Psoas muscle (tissue), 8 donors: ENCODE results near the gene ZC3H15. TPM values are rescaled to one million over a fixed set of nuclear protein-coding genes. Genes with fewer than 3 reads are reported as not detected.

Experiments used
- ATAC-seq, 4 donors: fragments of 200-7000 bp; cut with Tn5 transposase; one replicate each; pipeline ENCODE4 v1.9.1; 2020; ENCODE audit warnings: moderate library complexity in 3 of 4, mild to moderate bottlenecking in 2 of 4
- DNase-seq, 2 donors: peaks; one replicate each; pipeline ENCODE4 v3.0.0-alpha.2; 2020
- H3K27ac ChIP-seq: fragments of 200-600 bp; one replicate; pipeline ENCODE4 v1.8.0; 2022
- H3K27me3 ChIP-seq, 3 donors: fragments of 200-600 bp in 1 of 3; one replicate each; pipeline versions ENCODE4 v1.6.1 to v1.8.0; 2013 to 2022; ENCODE audit warnings: low read length in 2 of 3, mild to moderate bottlenecking in 2 of 3, moderate library complexity in 1 of 3; ENCODE audit not compliant: insufficient read depth in 3 of 3
- H3K36me3 ChIP-seq, 2 donors: fragments of 200-600 bp in 1 of 2; one replicate each; pipeline versions ENCODE4 v1.6.1 to v1.8.0; 2013 to 2022; ENCODE audit warnings: low read depth in 1 of 2, mild to moderate bottlenecking in 1 of 2, moderate library complexity in 1 of 2; ENCODE audit not compliant: insufficient read depth in 1 of 2
- H3K4me1 ChIP-seq: fragments of 200-600 bp; one replicate; pipeline ENCODE4 v1.8.0; 2022
- H3K4me3 ChIP-seq: fragments of 200-600 bp; one replicate; pipeline ENCODE4 v1.8.0; 2022; ENCODE audit warnings: mild to moderate bottlenecking
- H3K9me3 ChIP-seq: fragments of 200-600 bp; one replicate; pipeline ENCODE4 v1.8.0; 2022
- whole genome bisulfite sequencing, 3 donors: extraction: QIAGEN DNeasy Blood & Tissue Kit; methylation state at CpG; one replicate each; pipeline versions ENCODE4 v1.1.6 to v1.1.7; 2013; 5-methylcytosine and 5-hydroxymethylcytosine counted together
- intact Hi-C, 2 donors: fragments of 100-400 bp; cut with DNase I; formaldehyde crosslinking; loops; one replicate each; pipeline versions ENCODE4 v1.11.0 to v1.14.2; 2022
- polyA plus RNA-seq, 3 donors: library from polyadenylated mRNA; stranded (reverse); fragments of 200-250 nt; gene quantifications; one replicate each; pipeline ENCODE4 v1.2.3, GENCODE V29; 2013
- total RNA-seq, 4 donors: library from RNA; stranded (reverse); fragmentation: NEBNext Ultra II Directional in 2 of 4; extraction: Animal tissue kit (Norgen Biotek cat#: 25700) in 2 of 4; gene quantifications; one replicate each; pipeline versions ENCODE4 v1.2.1 to v1.2.4, GENCODE V29; 2021 to 2023
- TF ChIP-seq, protein P1 (sequence below): fragments of 200-600 bp; IDR thresholded peaks from one replicate; pipeline ENCODE4 v1.8.0; 2022; ENCODE audit warnings: antibody characterized with exemption
- donor health status: healthy with polysubstance abuse.
- donor health status: DM: no; HTN: no; CAD: no; lungs with moderate emphysema.
- donor health status: Bipolar disorder and iron deficiency.
- donor health status: healthy.
- donor health status: DM: yes; HTN: yes; CAD: no.
- donor health status: DM: no; HTN: no; CAD: no.
- donor health status: DM: no; HTN: no; CAD: no.
- donor health status: DM: yes; HTN: yes; CAD: no.

The ZC3H15 gene
- total and polyA plus RNA-seq, 7 donors = 31.1 to 83.8 (median 55.0) TPM

- no peak for ATAC-seq
- no peak for DNase-seq
- no peaks in the 10 kb centered on the region for H3K4me1 ChIP-seq
- H3K4me3 ChIP-seq = no peak overlapping the region
- TF ChIP-seq, protein P1, sequence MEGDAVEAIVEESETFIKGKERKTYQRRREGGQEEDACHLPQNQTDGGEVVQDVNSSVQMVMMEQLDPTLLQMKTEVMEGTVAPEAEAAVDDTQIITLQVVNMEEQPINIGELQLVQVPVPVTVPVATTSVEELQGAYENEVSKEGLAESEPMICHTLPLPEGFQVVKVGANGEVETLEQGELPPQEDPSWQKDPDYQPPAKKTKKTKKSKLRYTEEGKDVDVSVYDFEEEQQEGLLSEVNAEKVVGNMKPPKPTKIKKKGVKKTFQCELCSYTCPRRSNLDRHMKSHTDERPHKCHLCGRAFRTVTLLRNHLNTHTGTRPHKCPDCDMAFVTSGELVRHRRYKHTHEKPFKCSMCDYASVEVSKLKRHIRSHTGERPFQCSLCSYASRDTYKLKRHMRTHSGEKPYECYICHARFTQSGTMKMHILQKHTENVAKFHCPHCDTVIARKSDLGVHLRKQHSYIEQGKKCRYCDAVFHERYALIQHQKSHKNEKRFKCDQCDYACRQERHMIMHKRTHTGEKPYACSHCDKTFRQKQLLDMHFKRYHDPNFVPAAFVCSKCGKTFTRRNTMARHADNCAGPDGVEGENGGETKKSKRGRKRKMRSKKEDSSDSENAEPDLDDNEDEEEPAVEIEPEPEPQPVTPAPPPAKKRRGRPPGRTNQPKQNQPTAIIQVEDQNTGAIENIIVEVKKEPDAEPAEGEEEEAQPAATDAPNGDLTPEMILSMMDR = no peak
- H3K27me3 ChIP-seq = no peaks in the 10 kb centered on the region
- H3K27ac ChIP-seq = no peak overlapping the region
- H3K36me3 ChIP-seq = no peaks in the 10 kb centered on the region
- no peaks in the 10 kb centered on the region for H3K9me3 ChIP-seq
- intact Hi-C loops = no loop called here
- WGBS, 3 donors = 85 to 95% (median 88%) methylated on average over 1 of the region's 1 CpG
Observed at GRCh38 chr2:186532891-186533290, 46.8 kb downstream of the ZC3H15 start.

DNA sequence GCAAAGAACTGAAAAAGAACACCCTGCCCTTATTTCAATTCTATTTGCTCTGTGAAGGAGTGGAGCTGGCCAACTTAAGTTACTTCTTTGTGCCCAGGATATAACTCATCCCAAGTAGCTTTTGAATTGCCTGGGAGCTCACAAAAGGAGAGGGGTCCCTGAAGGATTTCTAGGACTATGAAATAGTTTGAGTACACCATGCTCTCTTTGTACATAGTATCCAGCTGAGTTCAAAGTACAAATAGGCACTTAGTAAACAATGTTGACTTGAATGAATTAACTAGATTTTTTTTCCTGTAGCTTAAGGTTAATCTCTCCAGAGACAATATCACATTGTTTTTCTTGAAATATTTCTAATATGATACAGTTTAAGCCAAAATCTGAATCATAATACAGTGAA, 47.7 kb downstream of the ZC3H15 start:
- Histone ChIP-seq H3K4me3 (no peak overlapping the region), H3K36me3 (no peaks in the 10 kb centered on the region), H3K9me3 (no peaks in the 10 kb centered on the region), H3K27ac (no peak overlapping the region), H3K4me1 (no peaks in the 10 kb centered on the region), H3K27me3 (no peaks in the 10 kb centered on the region)
- ATAC-seq (no peak), DNase-seq (no peak)
- intact Hi-C loops = no loop called here
- TF ChIP-seq, protein P1 = no peak

DNA sequence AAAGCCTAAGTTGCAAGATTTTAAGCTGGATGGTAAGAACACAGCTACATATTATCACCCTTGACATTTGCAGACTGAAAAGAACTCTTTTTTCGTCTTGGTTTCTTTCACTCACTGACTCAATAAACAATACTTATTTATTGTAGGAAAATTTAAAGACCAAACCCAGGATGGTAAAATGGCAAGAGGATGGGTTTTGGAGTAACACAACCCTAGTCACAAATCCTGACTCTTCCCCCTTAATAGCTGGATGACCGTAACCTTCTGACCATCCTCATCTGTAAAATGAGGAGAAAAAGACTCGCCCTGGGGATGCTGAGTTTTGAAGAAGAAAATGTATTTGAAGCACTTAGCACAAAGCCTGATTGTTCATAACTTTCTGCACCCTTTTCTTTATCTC, 48.3 kb downstream of the ZC3H15 start:
- TF ChIP-seq, protein P1 = no peak
- no peaks in the 10 kb centered on the region for H3K36me3 ChIP-seq
- no peaks in the 10 kb centered on the region for H3K4me1 ChIP-seq
- no peaks in the 10 kb centered on the region for H3K9me3 ChIP-seq
- ATAC-seq (no peak), DNase-seq (no peak)
- H3K27ac ChIP-seq = no peak overlapping the region
- no peaks in the 10 kb centered on the region for H3K27me3 ChIP-seq
- no peak overlapping the region for H3K4me3 ChIP-seq
- 70 to 80% (median 78%) methylated on average over 3 of the region's 3 CpGs for WGBS, 3 donors
- intact Hi-C loops = no loop called here

- Histone ChIP-seq H3K4me3 (no peak overlapping the region), H3K27ac (no peak overlapping the region), H3K36me3 (no peaks in the 10 kb centered on the region), H3K4me1 (no peaks in the 10 kb centered on the region), H3K9me3 (no peaks in the 10 kb centered on the region), H3K27me3 (no peaks in the 10 kb centered on the region)
- WGBS, 3 donors = 92 to 94% (median 92%) methylated on average over 3 of the region's 3 CpGs
- ATAC-seq (no peak), DNase-seq (no peak)
- intact Hi-C loops = no loop called here
- TF ChIP-seq, protein P1 = no peak
Observed at GRCh38 chr2:186535861-186536260, 49.8 kb downstream of the ZC3H15 start.

- no peak for ATAC-seq
- Histone ChIP-seq H3K27ac (no peak overlapping the region), H3K36me3 (no peaks in the 10 kb centered on the region), H3K4me3 (no peak overlapping the region), H3K27me3 (no peaks in the 10 kb centered on the region), H3K9me3 (no peaks in the 10 kb centered on the region), H3K4me1 (no peaks in the 10 kb centered on the region)
- intact Hi-C loops = no loop called here
- no peak for DNase-seq
- 89 to 91% (median 89%) methylated on average over 4 of the region's 4 CpGs for WGBS, 3 donors
- TF ChIP-seq, protein P1 = no peak
Observed at GRCh38 chr2:186537019-186537418, 51.0 kb downstream of the ZC3H15 start.
